Activated CD4-positive, CD25-positive, alpha-beta regulatory T cell treated with anti-CD3 and anti-CD28 coated beads, Interleukin-2, amount 50 U/mL, for 72 hours (primary cell): ENCODE data around the gene GRIK4.

Experiments
- DNase-seq: peaks from one replicate; pipeline ENCODE4 v3.0.0; 2021

The GRIK4 gene

GRCh38 chr11:120548682-120549209 is 37.2 kb downstream of the GRIK4 start:
- DNase-seq = no peak

GRCh38 chr11:120549346-120549745 is 37.8 kb downstream of the GRIK4 start:
- no peak for DNase-seq

- DNase-seq = no peak
These were observed 38.5 kb downstream of the GRIK4 start for GRCh38 chr11:120550007-120550406.

- DNase-seq = no peak
These were observed 39.6 kb downstream of the GRIK4 start for GRCh38 chr11:120551191-120551590.

- DNase-seq = no peak
These were observed 43.4 kb downstream of the GRIK4 start for GRCh38 chr11:120554766-120555432.

GRCh38 chr11:120555433-120555773 is 43.9 kb downstream of the GRIK4 start:
- no peak for DNase-seq

- no peak for DNase-seq
These were observed 45.2 kb downstream of the GRIK4 start for GRCh38 chr11:120556797-120557196.

GRCh38 chr11:120558744-120559431 is 47.3 kb downstream of the GRIK4 start:
- DNase-seq = no peak

- no peak for DNase-seq
These were observed 49.7 kb downstream of the GRIK4 start for GRCh38 chr11:120561286-120561685.

- no peak for DNase-seq
These were observed 51.4 kb downstream of the GRIK4 start for GRCh38 chr11:120562806-120563425.

- no peak for DNase-seq
These were observed 52.4 kb downstream of the GRIK4 start for GRCh38 chr11:120563703-120564572.

- DNase-seq = peak; percentile 40
These were observed 53.2 kb downstream of the GRIK4 start for GRCh38 chr11:120564573-120565311.

GRCh38 chr11:120565466-120566155 is 54.1 kb downstream of the GRIK4 start:
- no peak for DNase-seq

- DNase-seq = no peak
These were observed 54.6 kb downstream of the GRIK4 start for GRCh38 chr11:120566176-120566575.

- no peak for DNase-seq
These were observed 57.2 kb downstream of the GRIK4 start for GRCh38 chr11:120568572-120569307.

- no peak for DNase-seq
These were observed 58.3 kb downstream of the GRIK4 start for GRCh38 chr11:120569861-120570260.

- DNase-seq = no peak
These were observed 59.9 kb downstream of the GRIK4 start for GRCh38 chr11:120571476-120571875.

- DNase-seq = no peak
These were observed 62.3 kb downstream of the GRIK4 start for GRCh38 chr11:120573756-120574354.

- no peak for DNase-seq
These were observed 63.3 kb downstream of the GRIK4 start for GRCh38 chr11:120574876-120575275.

GRCh38 chr11:120575461-120575860 is 63.9 kb downstream of the GRIK4 start:
- no peak for DNase-seq

GRCh38 chr11:120576606-120577005 is 65.1 kb downstream of the GRIK4 start:
- no peak for DNase-seq
